ENCODE measurements around the gene MRM1. TPM values are rescaled to one million over a fixed set of nuclear protein-coding genes. Genes with fewer than 3 reads are reported as not detected.
A peak's percentile ranks its signal among the peaks of the same experiment; 100 is the strongest.

The MRM1 gene
- total RNA-seq, 1 donor from 2014 or later = 2.6 TPM

DNA sequence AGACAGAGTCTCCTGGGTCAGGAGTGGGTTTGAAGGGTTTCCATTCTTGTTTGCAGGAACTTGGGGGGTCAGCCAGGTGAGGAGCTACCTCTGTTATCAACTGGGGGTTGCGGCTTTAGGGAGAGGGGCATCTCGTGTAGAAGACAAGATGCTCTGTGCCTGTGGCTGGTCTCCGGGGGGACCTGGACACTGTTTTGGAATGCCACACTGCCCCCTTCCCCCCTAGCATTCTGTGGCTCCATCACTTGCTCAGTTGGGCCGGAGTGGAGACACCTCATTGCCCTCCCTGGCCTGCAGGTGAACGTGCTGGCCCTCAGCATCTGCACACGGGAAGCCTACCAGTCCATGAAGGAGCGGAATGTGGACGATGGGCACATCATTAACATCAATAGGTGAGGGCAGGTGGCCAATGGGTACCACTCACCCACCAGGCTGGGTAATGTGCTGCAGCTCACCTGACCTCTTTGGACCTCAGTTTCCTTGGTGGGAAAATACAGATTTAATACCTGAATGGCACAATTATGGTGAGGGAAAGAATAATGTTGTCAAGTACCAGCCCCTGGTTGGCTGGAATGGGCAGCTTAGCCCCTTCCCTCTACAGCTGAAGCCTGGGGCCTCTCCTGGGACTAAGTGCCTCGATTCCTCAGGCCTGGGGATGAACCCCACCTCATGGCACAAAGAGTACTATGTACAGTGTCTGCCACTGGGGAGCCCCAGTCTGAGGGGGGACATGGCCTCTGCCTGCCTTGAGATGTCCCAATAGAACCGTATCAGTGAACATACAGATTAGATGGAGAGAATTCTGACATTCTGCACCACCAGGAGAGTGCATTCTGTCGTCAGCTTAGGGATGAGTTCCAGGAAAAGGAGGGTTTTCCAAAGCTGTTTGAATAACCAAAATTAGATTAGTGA lies 3.3 kb upstream of the MRM1 start:
- TF ChIP-seq, protein P1, sequence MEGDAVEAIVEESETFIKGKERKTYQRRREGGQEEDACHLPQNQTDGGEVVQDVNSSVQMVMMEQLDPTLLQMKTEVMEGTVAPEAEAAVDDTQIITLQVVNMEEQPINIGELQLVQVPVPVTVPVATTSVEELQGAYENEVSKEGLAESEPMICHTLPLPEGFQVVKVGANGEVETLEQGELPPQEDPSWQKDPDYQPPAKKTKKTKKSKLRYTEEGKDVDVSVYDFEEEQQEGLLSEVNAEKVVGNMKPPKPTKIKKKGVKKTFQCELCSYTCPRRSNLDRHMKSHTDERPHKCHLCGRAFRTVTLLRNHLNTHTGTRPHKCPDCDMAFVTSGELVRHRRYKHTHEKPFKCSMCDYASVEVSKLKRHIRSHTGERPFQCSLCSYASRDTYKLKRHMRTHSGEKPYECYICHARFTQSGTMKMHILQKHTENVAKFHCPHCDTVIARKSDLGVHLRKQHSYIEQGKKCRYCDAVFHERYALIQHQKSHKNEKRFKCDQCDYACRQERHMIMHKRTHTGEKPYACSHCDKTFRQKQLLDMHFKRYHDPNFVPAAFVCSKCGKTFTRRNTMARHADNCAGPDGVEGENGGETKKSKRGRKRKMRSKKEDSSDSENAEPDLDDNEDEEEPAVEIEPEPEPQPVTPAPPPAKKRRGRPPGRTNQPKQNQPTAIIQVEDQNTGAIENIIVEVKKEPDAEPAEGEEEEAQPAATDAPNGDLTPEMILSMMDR (IDR thresholded peaks at IDR 0.05) = no peak
- peaks cover 25% of the 10 kb centered on the region for H3K4me1 Mint-ChIP-seq (ENCODE audit: low read depth)
- no peak overlapping the region for H3K4me3 Mint-ChIP-seq (ENCODE audit: unreplicated experiment)
- no peak overlapping the region for H3K27ac Mint-ChIP-seq (ENCODE audit: unreplicated experiment)
- no peak for DNase-seq (ENCODE audit: low spot score)
- H3K36me3 Mint-ChIP-seq (ENCODE audit: low read depth) = peaks cover 2% of the 10 kb centered on the region
- no peaks in the 10 kb centered on the region for H3K9me3 Mint-ChIP-seq (ENCODE audit: low read depth)
- no peaks in the 10 kb centered on the region for H3K27me3 Mint-ChIP-seq (ENCODE audit: low read depth)

DNA sequence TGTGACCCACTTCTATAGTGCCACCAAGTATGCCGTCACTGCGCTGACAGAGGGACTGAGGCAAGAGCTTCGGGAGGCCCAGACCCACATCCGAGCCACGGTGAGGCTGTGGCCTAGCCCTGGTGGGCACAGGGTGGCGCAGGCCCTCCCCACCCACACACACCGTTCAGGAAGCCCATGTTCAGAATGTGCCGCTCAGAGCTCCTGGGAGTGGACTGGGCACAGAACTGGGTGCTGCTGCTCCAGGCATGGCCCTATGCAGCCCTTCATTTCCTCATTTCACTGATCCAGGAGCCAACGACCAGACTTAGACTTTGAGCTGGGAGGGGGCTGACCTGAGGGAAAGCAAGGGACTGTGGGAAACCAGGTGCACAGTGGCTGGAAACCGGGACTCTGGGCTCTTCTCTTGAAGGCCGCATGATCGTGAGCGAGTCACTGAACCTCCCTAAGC lies 2.4 kb upstream of the MRM1 start:
- TF ChIP-seq, protein P1 (IDR thresholded peaks at IDR 0.05) = no peak
- Mint-ChIP-seq H3K27me3 (ENCODE audit: low read depth) (no peaks in the 10 kb centered on the region), H3K4me1 (ENCODE audit: low read depth) (peaks cover 21% of the 10 kb centered on the region), H3K27ac (ENCODE audit: unreplicated experiment) (no peak overlapping the region), H3K4me3 (ENCODE audit: unreplicated experiment) (no peak overlapping the region), H3K36me3 (ENCODE audit: low read depth) (peaks cover 2% of the 10 kb centered on the region), H3K9me3 (ENCODE audit: low read depth) (no peaks in the 10 kb centered on the region)
- DNase-seq (ENCODE audit: low spot score) = no peak

DNA sequence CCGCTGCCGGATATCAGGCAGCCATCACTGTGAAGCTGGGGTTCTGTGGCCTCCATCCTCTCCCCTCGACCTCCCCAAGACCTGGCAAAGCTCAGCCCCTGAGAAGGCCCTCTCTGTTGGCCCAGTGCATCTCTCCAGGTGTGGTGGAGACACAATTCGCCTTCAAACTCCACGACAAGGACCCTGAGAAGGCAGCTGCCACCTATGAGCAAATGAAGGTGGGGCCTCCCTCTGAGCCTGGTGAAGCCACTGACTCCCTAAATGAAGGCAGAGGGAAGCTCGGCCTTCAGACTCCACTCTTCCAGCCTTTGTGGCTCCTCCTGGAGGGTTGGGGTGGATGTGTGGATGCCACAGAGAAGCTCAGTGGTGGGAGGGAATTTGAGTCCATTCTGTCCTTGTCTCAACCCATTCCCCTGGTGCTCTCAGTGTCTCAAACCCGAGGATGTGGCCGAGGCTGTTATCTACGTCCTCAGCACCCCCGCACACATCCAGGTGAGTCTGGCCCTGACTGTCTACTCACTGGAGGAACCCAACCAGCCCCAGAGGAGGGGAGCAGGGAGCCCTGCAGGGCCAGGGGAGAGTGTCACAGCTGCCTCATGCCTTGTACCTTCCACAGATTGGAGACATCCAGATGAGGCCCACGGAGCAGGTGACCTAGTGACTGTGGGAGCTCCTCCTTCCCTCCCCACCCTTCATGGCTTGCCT lies 1.7 kb upstream of the MRM1 start:
- peaks cover 25% of the 10 kb centered on the region for H3K4me1 Mint-ChIP-seq (ENCODE audit: low read depth)
- no peak for DNase-seq (ENCODE audit: low spot score)

DNA sequence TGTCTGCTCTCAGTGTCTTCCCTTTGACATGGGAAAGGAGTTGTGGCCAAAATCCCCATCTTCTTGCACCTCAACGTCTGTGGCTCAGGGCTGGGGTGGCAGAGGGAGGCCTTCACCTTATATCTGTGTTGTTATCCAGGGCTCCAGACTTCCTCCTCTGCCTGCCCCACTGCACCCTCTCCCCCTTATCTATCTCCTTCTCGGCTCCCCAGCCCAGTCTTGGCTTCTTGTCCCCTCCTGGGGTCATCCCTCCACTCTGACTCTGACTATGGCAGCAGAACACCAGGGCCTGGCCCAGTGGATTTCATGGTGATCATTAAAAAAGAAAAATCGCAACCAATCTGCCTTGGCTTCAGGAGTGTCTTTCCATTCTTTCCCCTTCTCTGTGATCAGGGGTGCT lies 918 bp upstream of the MRM1 start:
- Mint-ChIP-seq H3K36me3 (ENCODE audit: low read depth) (no peaks in the 10 kb centered on the region), H3K27ac (ENCODE audit: unreplicated experiment) (peak overlapping the region; percentile 94), H3K27me3 (ENCODE audit: low read depth) (no peaks in the 10 kb centered on the region), H3K4me1 (ENCODE audit: low read depth) (peaks cover 25% of the 10 kb centered on the region), H3K9me3 (ENCODE audit: low read depth) (no peaks in the 10 kb centered on the region), H3K4me3 (ENCODE audit: unreplicated experiment) (peak overlapping the region; percentile 76)
- TF ChIP-seq, protein P1 (IDR thresholded peaks at IDR 0.05) = no peak
- no peak for DNase-seq (ENCODE audit: low spot score)

More for the DNA sequence above, 1.7 kb upstream of the MRM1 start:
- Mint-ChIP-seq H3K4me3 (ENCODE audit: unreplicated experiment) (no peak overlapping the region), H3K36me3 (ENCODE audit: low read depth) (peaks cover 2% of the 10 kb centered on the region), H3K27me3 (ENCODE audit: low read depth) (no peaks in the 10 kb centered on the region), H3K9me3 (ENCODE audit: low read depth) (no peaks in the 10 kb centered on the region), H3K27ac (ENCODE audit: unreplicated experiment) (no peak overlapping the region)
- TF ChIP-seq, protein P1 (IDR thresholded peaks at IDR 0.05) = no peak

DNA sequence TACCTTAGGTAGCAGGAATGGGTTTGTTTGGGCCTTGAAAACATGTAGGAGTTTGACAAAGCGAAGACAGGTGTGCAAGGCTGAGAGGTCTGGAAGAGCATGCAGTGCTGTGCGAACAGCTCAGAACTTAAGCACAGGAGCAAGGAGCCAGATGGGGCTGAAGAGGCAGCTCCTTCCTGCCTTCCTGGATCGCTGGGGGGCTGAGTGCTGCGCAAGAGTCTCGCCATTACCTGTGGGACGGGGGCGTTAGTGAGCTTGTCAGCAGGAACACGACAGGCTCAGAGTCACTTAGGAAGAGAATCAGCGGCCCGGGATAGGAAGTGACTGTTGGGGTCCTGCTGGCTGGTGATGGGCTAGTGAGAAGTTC lies 464 bp upstream of the MRM1 start:
- H3K27ac Mint-ChIP-seq (ENCODE audit: unreplicated experiment) = peak overlapping the region; percentile 94
- DNase-seq (ENCODE audit: low spot score) = no peak
- no peaks in the 10 kb centered on the region for H3K27me3 Mint-ChIP-seq (ENCODE audit: low read depth)
- peaks cover 29% of the 10 kb centered on the region for H3K4me1 Mint-ChIP-seq (ENCODE audit: low read depth)
- TF ChIP-seq, protein P1 (IDR thresholded peaks at IDR 0.05) = no peak
- no peaks in the 10 kb centered on the region for H3K9me3 Mint-ChIP-seq (ENCODE audit: low read depth)
- H3K4me3 Mint-ChIP-seq (ENCODE audit: unreplicated experiment) = peak overlapping the region; percentile 76
- H3K36me3 Mint-ChIP-seq (ENCODE audit: low read depth) = no peaks in the 10 kb centered on the region

All from chondrocyte (in vitro differentiated cells).